HUES64 (cell line): ENCODE results near the gene EYS.

ENCODE experiments used
- H3K27ac ChIP-seq: 2 replicates; pipeline ENCODE4 v1.7.0; 2013; ENCODE audit warnings: low read depth, low read length, inconsistent platforms
- H3K27me3 ChIP-seq: 2 replicates; pipeline ENCODE4 v1.6.1; 2013; ENCODE audit warnings: mild to moderate bottlenecking, low read length; ENCODE audit not compliant: insufficient read depth
- H3K36me3 ChIP-seq: 2 replicates; pipeline ENCODE4 v1.6.1; 2013; ENCODE audit warnings: mild to moderate bottlenecking, low read length; ENCODE audit not compliant: insufficient read depth
- H3K4me1 ChIP-seq: 2 replicates; pipeline ENCODE4 v1.6.1; 2013; ENCODE audit warnings: mild to moderate bottlenecking, low read length, moderate library complexity; ENCODE audit not compliant: insufficient read depth
- H3K4me3 ChIP-seq: 2 replicates; pipeline ENCODE4 v1.5.1; 2013; ENCODE audit warnings: mild to moderate bottlenecking, low read length, moderate library complexity
- H3K9ac ChIP-seq: 2 replicates; pipeline ENCODE4 v1.6.1; 2013; ENCODE audit warnings: mild to moderate bottlenecking, low read depth, low read length
- H3K9me3 ChIP-seq: 2 replicates; pipeline ENCODE4 v1.6.1; 2013; ENCODE audit warnings: low read depth, low read length; ENCODE audit not compliant: insufficient read depth
- WGBS: fragments of 150-250, 120-280 bp; methylation state at CpG from one replicate; pipeline ENCODE4 v1.1.7; 2013; ENCODE audit warnings: missing lambda C conversion rate; 5-methylcytosine and 5-hydroxymethylcytosine counted together

EYS gene

GRCh38 chr6:64685401-64685800, 1021.6 kb downstream of the EYS start:
- WGBS: 49% methylated on average over 2 of the region's 2 CpGs

GRCh38 chr6:64683682-64684081, 1023.3 kb downstream of the EYS start:
- Histone ChIP-seq H3K9ac (no peak overlapping the region), H3K36me3 (no peaks in the 10 kb centered on the region), H3K27ac (no peak overlapping the region), H3K4me3 (no peak overlapping the region), H3K27me3 (no peaks in the 10 kb centered on the region), H3K9me3 (no peaks in the 10 kb centered on the region), H3K4me1 (0 out of 2 replicates have a peak, but pooled peaks cover 3% of the 10 kb centered on the region)
- 73% methylated on average over 7 of the region's 8 CpGs for WGBS

More at GRCh38 chr6:64685401-64685800, 1021.6 kb downstream of the EYS start:
- H3K4me1 ChIP-seq: 0 out of 2 replicates have a peak, but pooled peaks cover 3% of the 10 kb centered on the region
- no peak overlapping the region for H3K9ac ChIP-seq
- no peaks in the 10 kb centered on the region for H3K9me3 ChIP-seq
- H3K27me3 ChIP-seq: no peaks in the 10 kb centered on the region
- no peak overlapping the region for H3K4me3 ChIP-seq
- H3K27ac ChIP-seq: no peak overlapping the region
- H3K36me3 ChIP-seq: no peaks in the 10 kb centered on the region

GRCh38 chr6:64681416-64682160, 1025.4 kb downstream of the EYS start:
- Histone ChIP-seq H3K4me1 (0 out of 2 replicates have a peak, but pooled peaks cover 3% of the 10 kb centered on the region), H3K27me3 (no peaks in the 10 kb centered on the region), H3K9me3 (no peaks in the 10 kb centered on the region), H3K27ac (no peak overlapping the region), H3K4me3 (no peak overlapping the region), H3K36me3 (no peaks in the 10 kb centered on the region), H3K9ac (no peak overlapping the region)
- WGBS: 96% methylated on average over 22 of the region's 23 CpGs

- no peaks in the 10 kb centered on the region for H3K36me3 ChIP-seq
- H3K27ac ChIP-seq: no peak overlapping the region
- 0 out of 2 replicates have a peak, but pooled peaks cover 3% of the 10 kb centered on the region for H3K4me1 ChIP-seq
- no peak overlapping the region for H3K4me3 ChIP-seq
- no peaks in the 10 kb centered on the region for H3K9me3 ChIP-seq
- H3K9ac ChIP-seq: no peak overlapping the region
- H3K27me3 ChIP-seq: no peaks in the 10 kb centered on the region
- 88% methylated on average over 4 of the region's 5 CpGs for WGBS
Measured at GRCh38 chr6:64680446-64680845, 1026.6 kb downstream of the EYS start.

GRCh38 chr6:64679416-64679815, 1027.6 kb downstream of the EYS start:
- no peaks in the 10 kb centered on the region for H3K9me3 ChIP-seq
- 0 out of 2 replicates have a peak, but pooled peaks cover 3% of the 10 kb centered on the region for H3K4me1 ChIP-seq
- H3K27me3 ChIP-seq: peaks cover 9% of the 10 kb centered on the region
- H3K27ac ChIP-seq: no peak overlapping the region
- H3K9ac ChIP-seq: no peak overlapping the region
- H3K36me3 ChIP-seq: no peaks in the 10 kb centered on the region
- H3K4me3 ChIP-seq: no peak overlapping the region
- WGBS: no CpG with 5 or more reads among the region's 2 CpGs

GRCh38 chr6:64672651-64673050, 1034.4 kb downstream of the EYS start:
- WGBS: 96% methylated on average over 3 of the region's 4 CpGs
- Histone ChIP-seq H3K9me3 (no peaks in the 10 kb centered on the region), H3K36me3 (no peaks in the 10 kb centered on the region), H3K9ac (no peak overlapping the region), H3K27me3 (peaks cover 75% of the 10 kb centered on the region), H3K27ac (no peak overlapping the region), H3K4me3 (no peak overlapping the region), H3K4me1 (no peaks in the 10 kb centered on the region)

- WGBS: 77% methylated on average over 3 of the region's 3 CpGs
- Histone ChIP-seq H3K27ac (no peak overlapping the region), H3K4me3 (no peak overlapping the region), H3K36me3 (no peaks in the 10 kb centered on the region), H3K27me3 (peaks cover 81% of the 10 kb centered on the region), H3K9me3 (no peaks in the 10 kb centered on the region), H3K9ac (no peak overlapping the region), H3K4me1 (no peaks in the 10 kb centered on the region)
Measured at GRCh38 chr6:64672131-64672530, 1034.9 kb downstream of the EYS start.

- no CpG with 5 or more reads among the region's 1 CpG for WGBS
- Histone ChIP-seq H3K27me3 (peaks cover 43% of the 10 kb centered on the region), H3K4me3 (no peak overlapping the region), H3K9ac (no peak overlapping the region), H3K27ac (no peak overlapping the region), H3K9me3 (no peaks in the 10 kb centered on the region), H3K4me1 (no peaks in the 10 kb centered on the region), H3K36me3 (no peaks in the 10 kb centered on the region)
Measured at GRCh38 chr6:64665137-64665536, 1041.9 kb downstream of the EYS start.

- H3K27me3 ChIP-seq: peaks cover 36% of the 10 kb centered on the region
- H3K27ac ChIP-seq: no peak overlapping the region
- no CpG with 5 or more reads among the region's 2 CpGs for WGBS
- H3K9me3 ChIP-seq: no peaks in the 10 kb centered on the region
- no peak overlapping the region for H3K9ac ChIP-seq
- no peak overlapping the region for H3K4me3 ChIP-seq
- H3K4me1 ChIP-seq: no peaks in the 10 kb centered on the region
- no peaks in the 10 kb centered on the region for H3K36me3 ChIP-seq
Measured at GRCh38 chr6:64664480-64664879, 1042.5 kb downstream of the EYS start.

GRCh38 chr6:64644024-64644423, 1063.0 kb downstream of the EYS start:
- WGBS: 67% methylated on average over 1 of the region's 1 CpG
- Histone ChIP-seq H3K36me3 (no peaks in the 10 kb centered on the region), H3K27ac (no peak overlapping the region), H3K9me3 (no peaks in the 10 kb centered on the region), H3K27me3 (no peaks in the 10 kb centered on the region), H3K4me1 (no peaks in the 10 kb centered on the region), H3K4me3 (no peak overlapping the region), H3K9ac (no peak overlapping the region)

- H3K4me3 ChIP-seq: no peak overlapping the region
- H3K4me1 ChIP-seq: no peaks in the 10 kb centered on the region
- no peaks in the 10 kb centered on the region for H3K36me3 ChIP-seq
- no peaks in the 10 kb centered on the region for H3K27me3 ChIP-seq
- no peak overlapping the region for H3K27ac ChIP-seq
- H3K9ac ChIP-seq: no peak overlapping the region
- H3K9me3 ChIP-seq: no peaks in the 10 kb centered on the region
- 86% methylated on average over 1 of the region's 2 CpGs for WGBS
Measured at GRCh38 chr6:64630901-64631300, 1076.1 kb downstream of the EYS start.
